Tibial nerve (tissue), 4 donors: Measurements from ENCODE around the gene FBXL22. TPM values are rescaled to one million over a fixed set of nuclear protein-coding genes. Genes with fewer than 3 reads are reported as not detected.

Experiments used
- DNase-seq, 2 donors: peaks; one replicate each; pipeline ENCODE4 v3.0.0-alpha.2; 2019; ENCODE audit warnings: low spot score in 2 of 2
- H3K27ac ChIP-seq, 4 donors: fragments of 200-600 bp; sonication (generic) in 3 of 4; one replicate each; pipeline ENCODE4 v1.5.1; 2017 to 2019; ENCODE audit warnings: mild to moderate bottlenecking in 1 of 4
- H3K27me3 ChIP-seq, 2 donors: fragments of 200-600 bp; sonication (generic) in 1 of 2; one replicate each; pipeline versions ENCODE4 v1.5.1 to v1.6.0; 2017 to 2019
- H3K36me3 ChIP-seq, 3 donors: fragments of 200-600 bp; sonication (generic); one replicate each; pipeline ENCODE4 v1.5.1; 2018 to 2019
- H3K4me1 ChIP-seq, 4 donors: fragments of 200-600 bp; sonication (generic) in 3 of 4; one replicate each; pipeline ENCODE4 v1.5.1; 2017 to 2019
- H3K4me3 ChIP-seq, 4 donors: fragments of 200-600 bp; sonication (generic) in 3 of 4; one replicate each; pipeline ENCODE4 v1.5.1; 2017 to 2019; ENCODE audit warnings: mild to moderate bottlenecking in 1 of 4, moderate library complexity in 1 of 4
- H3K9me3 ChIP-seq, 4 donors: fragments of 200-600 bp; sonication (generic) in 3 of 4; one replicate each; pipeline ENCODE4 v1.5.1; 2017 to 2019
- CTCF ChIP-seq, 5 experiments: fragments of 200-600 bp in 3 of 5; fragments of 450-650 bp in 2 of 5; sonication (generic) in 3 of 5; IDR thresholded peaks; one replicate each; pipeline ENCODE4 v1.5.1; 2016 to 2019; ENCODE audit warnings: antibody characterized with exemption in 5 of 5, mild to moderate bottlenecking in 3 of 5, moderate library complexity in 2 of 5
- EP300 ChIP-seq, 2 donors: sonication (generic); formaldehyde crosslinking; IDR thresholded peaks; one replicate each; pipeline ENCODE4 v1.6.1; 2017; ENCODE audit warnings: antibody characterized with exemption in 2 of 2, mild to moderate bottlenecking in 1 of 2
- POLR2A ChIP-seq, 2 donors: fragments of 450-650 bp; IDR thresholded peaks; one replicate each; pipeline ENCODE4 v1.6.1; 2017; ENCODE audit warnings: antibody characterized with exemption in 2 of 2, mild to moderate bottlenecking in 2 of 2, moderate library complexity in 2 of 2
- WGBS, 2 donors: methylation state at CpG; one replicate each; pipeline ENCODE4 v1.1.5; 2018; 5-methylcytosine and 5-hydroxymethylcytosine counted together
- total RNA-seq, 4 donors: library from RNA; depleted of rRNA; stranded (reverse); fragments of >200 nt; gene quantifications; one replicate each; pipeline ENCODE4 v1.1.0, GENCODE V29; 2016

Gene FBXL22
- total RNA-seq, 4 donors from 2014 or later = 0.63 to 2.8 (median 2.7) TPM; not detected in 1

GRCh38 chr15:63556246-63556645 lies 40.9 kb upstream of the FBXL22 start:
- H3K4me3 ChIP-seq = no peak overlapping the region
- no peaks in the 10 kb centered on the region for H3K9me3 ChIP-seq
- peaks cover 0 to 35% (median 18%) of the 10 kb centered on the region in 4 donors for H3K4me1 ChIP-seq
- no peaks in the 10 kb centered on the region for H3K27me3 ChIP-seq
- H3K27ac ChIP-seq = no peak overlapping the region
- WGBS, 2 donors = 70 to 78% methylated on average over 6 of the region's 6 CpGs
- no peak for DNase-seq
- TF ChIP-seq CTCF (IDR thresholded peaks at IDR 0.05) (no peak), POLR2A (IDR thresholded peaks at IDR 0.05) (no peak), EP300 (IDR thresholded peaks at IDR 0.05) (no peak)
- H3K36me3 ChIP-seq = peaks cover 0 to 29% (median 7%) of the 10 kb centered on the region in 3 donors

DNA sequence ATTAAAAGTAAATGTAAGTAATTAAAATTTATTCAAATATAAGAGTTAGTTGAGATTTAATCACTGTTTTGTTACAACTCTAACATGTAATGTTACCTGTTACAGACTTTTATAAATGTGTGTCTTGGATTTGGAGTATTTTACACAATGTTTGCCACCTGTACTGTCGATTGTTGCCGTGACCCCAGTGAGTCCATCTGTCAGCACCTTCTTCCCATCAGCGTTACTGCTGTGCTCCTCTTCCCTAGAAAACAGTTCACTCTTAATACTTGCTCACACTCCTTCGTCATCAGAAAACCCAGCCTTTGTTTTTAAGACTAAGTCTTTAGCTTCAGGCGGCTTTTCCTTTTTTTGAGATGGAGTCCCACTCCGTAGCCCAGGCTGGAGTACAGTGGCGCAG lies 40.5 kb upstream of the FBXL22 start:
- no peak for TF ChIP-seq POLR2A (IDR thresholded peaks at IDR 0.05)
- TF ChIP-seq CTCF (IDR thresholded peaks at IDR 0.05) = no peak
- H3K36me3 ChIP-seq = peaks cover 0 to 34% (median 9%) of the 10 kb centered on the region in 3 donors
- H3K4me1 ChIP-seq = peaks cover 0 to 30% (median 16%) of the 10 kb centered on the region in 4 donors
- H3K27ac ChIP-seq = no peak overlapping the region
- no peak overlapping the region for H3K4me3 ChIP-seq
- WGBS, 2 donors = 83 to 88% methylated on average over 7 of the region's 7 CpGs
- H3K9me3 ChIP-seq = no peaks in the 10 kb centered on the region
- no peak for DNase-seq
- H3K27me3 ChIP-seq = no peaks in the 10 kb centered on the region

GRCh38 chr15:63559753-63560152 lies 37.4 kb upstream of the FBXL22 start:
- DNase-seq = no peak
- Histone ChIP-seq H3K4me3 (no peak overlapping the region), H3K4me1 (peaks cover 0 to 3% (median 0%) of the 10 kb centered on the region in 4 donors), H3K27me3 (no peaks in the 10 kb centered on the region), H3K27ac (no peak overlapping the region), H3K9me3 (no peaks in the 10 kb centered on the region), H3K36me3 (peaks cover 0 to 63% (median 9%) of the 10 kb centered on the region in 3 donors)
- 92 to 94% methylated on average over 5 of the region's 5 CpGs for WGBS, 2 donors
- no peak for TF ChIP-seq EP300 (IDR thresholded peaks at IDR 0.05)
- no peak for TF ChIP-seq POLR2A (IDR thresholded peaks at IDR 0.05)
- no peak for TF ChIP-seq CTCF (IDR thresholded peaks at IDR 0.05)

DNA sequence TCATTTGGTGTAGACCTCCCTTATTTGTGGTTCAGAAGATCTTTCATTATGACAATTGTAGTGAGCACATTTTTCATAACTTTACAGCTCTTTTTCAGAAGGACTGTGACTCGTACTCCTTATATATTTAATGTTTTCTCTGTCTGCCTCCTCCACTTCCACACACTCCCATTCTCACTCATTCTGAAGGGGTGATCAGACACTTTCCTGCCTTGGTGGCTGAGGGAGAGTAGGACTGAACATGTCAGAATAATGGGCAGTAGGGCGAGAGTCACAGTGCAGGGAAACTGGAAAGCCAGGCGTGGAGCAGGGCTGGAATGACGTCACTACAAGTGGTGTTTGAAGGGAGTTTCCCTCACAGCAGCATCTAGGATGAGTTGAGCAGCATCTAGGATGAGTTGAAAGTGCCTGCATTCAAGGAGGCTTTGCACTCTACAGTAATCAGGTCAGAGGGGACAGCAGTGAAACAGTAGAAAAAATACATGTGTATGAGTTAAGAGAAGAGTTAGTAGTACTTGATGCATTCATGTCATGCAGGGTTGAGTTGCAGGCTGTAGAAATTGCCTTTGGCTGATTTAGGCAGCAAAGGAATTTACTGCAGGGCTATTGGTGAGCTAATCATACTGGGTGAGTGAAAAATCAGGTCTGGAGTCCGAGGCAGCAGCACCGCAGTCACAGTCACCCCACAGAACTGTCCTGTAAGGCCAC lies 36.3 kb upstream of the FBXL22 start:
- TF ChIP-seq EP300 (IDR thresholded peaks at IDR 0.05) (no peak), POLR2A (IDR thresholded peaks at IDR 0.05) (no peak), CTCF (IDR thresholded peaks at IDR 0.05) (no peak)
- WGBS, 2 donors = 75 to 80% methylated on average over 6 of the region's 6 CpGs
- peaks cover 0 to 64% (median 9%) of the 10 kb centered on the region in 3 donors for H3K36me3 ChIP-seq
- no peak overlapping the region for H3K4me3 ChIP-seq
- H3K4me1 ChIP-seq = peaks cover 0 to 3% (median 0%) of the 10 kb centered on the region in 4 donors
- H3K27ac ChIP-seq = no peak overlapping the region
- no peaks in the 10 kb centered on the region for H3K9me3 ChIP-seq
- H3K27me3 ChIP-seq = no peaks in the 10 kb centered on the region
- no peak for DNase-seq

DNA sequence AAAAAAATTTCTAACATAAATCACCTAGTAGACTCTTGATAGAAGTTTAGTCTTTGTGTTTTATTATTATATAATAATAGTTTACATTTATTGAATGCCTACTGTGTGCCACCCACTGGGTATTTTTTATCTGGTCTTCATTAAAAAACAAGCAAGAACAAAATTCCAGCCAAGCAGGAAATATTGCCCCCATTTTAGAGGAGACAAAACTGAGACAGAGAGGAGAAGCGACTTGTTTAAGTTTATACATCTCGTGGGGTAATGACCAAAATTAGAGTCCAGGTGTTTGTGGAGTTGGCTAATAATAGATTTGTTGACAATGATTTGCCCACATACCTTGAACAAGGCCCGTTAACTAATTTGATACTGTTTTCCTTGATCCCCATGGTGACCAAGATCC lies 33.1 kb upstream of the FBXL22 start:
- no peaks in the 10 kb centered on the region for H3K4me1 ChIP-seq
- no peaks in the 10 kb centered on the region for H3K27me3 ChIP-seq
- H3K9me3 ChIP-seq = no peaks in the 10 kb centered on the region
- peaks cover 0 to 74% (median 9%) of the 10 kb centered on the region in 3 donors for H3K36me3 ChIP-seq
- no peak for TF ChIP-seq EP300 (IDR thresholded peaks at IDR 0.05)
- TF ChIP-seq POLR2A (IDR thresholded peaks at IDR 0.05) = no peak
- TF ChIP-seq CTCF (IDR thresholded peaks at IDR 0.05) = no peak
- DNase-seq = no peak
- no peak overlapping the region for H3K4me3 ChIP-seq
- WGBS, 2 donors = 32 to 58% methylated on average over 3 of the region's 3 CpGs
- H3K27ac ChIP-seq = no peak overlapping the region
